ENCODE data around the gene ATXN1L. TPM values are rescaled to one million over a fixed set of nuclear protein-coding genes. Genes with fewer than 3 reads are reported as not detected.

Gene ATXN1L
- total RNA-seq, 4 donors from 2014 or later = 8.9 to 23.8 (median 15.6) TPM

GRCh38 chr16:71852158-71852557 lies 6.4 kb downstream of the ATXN1L start:
- H3K9me3 ChIP-seq = no peaks in the 10 kb centered on the region
- no peaks in the 10 kb centered on the region for H3K27me3 ChIP-seq
- intact Hi-C loops (cut with DNase I) = no loop called here
- DNase-seq = no peak
- H3K4me3 ChIP-seq = no peak overlapping the region
- H3K36me3 ChIP-seq = peaks cover 11 to 91% (median 27%) of the 10 kb centered on the region in 3 donors
- WGBS, 2 donors = 75 to 94% methylated on average over 2 to 3 of the region's 3 CpGs
- TF ChIP-seq CTCF (IDR thresholded peaks at IDR 0.05) (no peak), POLR2A (IDR thresholded peaks at IDR 0.05) (no peak)
- peaks cover 0 to 9% (median 7%) of the 10 kb centered on the region in 3 donors for H3K4me1 ChIP-seq
- H3K27ac ChIP-seq = no peak overlapping the region

- 89 to 96% methylated on average over 4 of the region's 4 CpGs for WGBS, 2 donors
- Histone ChIP-seq H3K36me3 (peaks cover 11 to 94% (median 27%) of the 10 kb centered on the region in 3 donors), H3K9me3 (no peaks in the 10 kb centered on the region), H3K27ac (no peak overlapping the region), H3K4me1 (peaks cover 0 to 5% (median 3%) of the 10 kb centered on the region in 3 donors), H3K4me3 (no peak overlapping the region), H3K27me3 (no peaks in the 10 kb centered on the region)
- DNase-seq = no peak
- TF ChIP-seq POLR2A (IDR thresholded peaks at IDR 0.05) (no peak), CTCF (IDR thresholded peaks at IDR 0.05) (no peak)
- intact Hi-C loops (cut with DNase I) = no loop called here
These were observed 6.8 kb downstream of the ATXN1L start for GRCh38 chr16:71852561-71852960.

GRCh38 chr16:71853413-71853812 lies 7.6 kb downstream of the ATXN1L start:
- Histone ChIP-seq H3K27ac (peak overlapping the region in 1 of 4 donors; percentile 10), H3K9me3 (no peaks in the 10 kb centered on the region), H3K27me3 (no peaks in the 10 kb centered on the region), H3K4me1 (no peaks in the 10 kb centered on the region), H3K4me3 (no peak overlapping the region), H3K36me3 (peaks cover 11 to 94% (median 27%) of the 10 kb centered on the region in 3 donors)
- intact Hi-C loops (cut with DNase I) = no loop called here
- 73 to 89% methylated on average over 4 of the region's 4 CpGs for WGBS, 2 donors
- TF ChIP-seq POLR2A (IDR thresholded peaks at IDR 0.05) = no peak
- no peak for TF ChIP-seq CTCF (IDR thresholded peaks at IDR 0.05)
- DNase-seq = no peak

- H3K36me3 ChIP-seq = peaks cover 11 to 94% (median 24%) of the 10 kb centered on the region in 3 donors
- WGBS, 2 donors = 77 to 86% methylated on average over 4 of the region's 4 CpGs
- no peak for DNase-seq
- no peak overlapping the region for H3K27ac ChIP-seq
- H3K4me1 ChIP-seq = no peaks in the 10 kb centered on the region
- H3K9me3 ChIP-seq = no peaks in the 10 kb centered on the region
- TF ChIP-seq POLR2A (IDR thresholded peaks at IDR 0.05) (no peak), CTCF (IDR thresholded peaks at IDR 0.05) (no peak)
- H3K27me3 ChIP-seq = no peaks in the 10 kb centered on the region
- intact Hi-C loops (cut with DNase I) = no loop called here
- no peak overlapping the region for H3K4me3 ChIP-seq
These were observed 8.7 kb downstream of the ATXN1L start for GRCh38 chr16:71854369-71854948.

- no peaks in the 10 kb centered on the region for H3K27me3 ChIP-seq
- no peaks in the 10 kb centered on the region for H3K9me3 ChIP-seq
- TF ChIP-seq CTCF (IDR thresholded peaks at IDR 0.05) (no peak), POLR2A (IDR thresholded peaks at IDR 0.05) (no peak)
- no peak for DNase-seq
- 89 to 93% methylated on average over 4 to 5 of the region's 5 CpGs for WGBS, 2 donors
- no peak overlapping the region for H3K4me3 ChIP-seq
- H3K4me1 ChIP-seq = no peaks in the 10 kb centered on the region
- no peak overlapping the region for H3K27ac ChIP-seq
- intact Hi-C loops (cut with DNase I) = no loop called here
- H3K36me3 ChIP-seq = peaks cover 4 to 94% (median 18%) of the 10 kb centered on the region in 3 donors
These were observed 10.3 kb downstream of the ATXN1L start for GRCh38 chr16:71855937-71856662.
